Caco-2 (cell line): Measurements from ENCODE around the gene TNNI2. TPM values are rescaled to one million over a fixed set of nuclear protein-coding genes. Genes with fewer than 3 reads are reported as not detected.
A peak's percentile ranks its signal among the peaks of the same experiment; 100 is the strongest.

Experiments used
- BruUV-seq: library from RNA; stranded (reverse); fragments of 400-500 nt; replicated peaks from 2 replicates; lab custom pipeline; 2021; lab: Mats Ljungman, UMichigan
- CTCF ChIA-PET: fragments of 300-600 bp; sonication (Branson Sonifier 250); formaldehyde crosslinking; loops from one replicate; lab custom pipeline; 2022; ENCODE audit warnings: antibody characterized with exemption; lab: Charles Lee
- POLR2A ChIA-PET: fragments of 300-600 bp; sonication (Branson Sonifier 250); formaldehyde crosslinking; loops from one replicate; lab custom pipeline; 2022; ENCODE audit warnings: antibody characterized with exemption; lab: Charles Lee
- DNase-seq, 2 experiments: peaks; one replicate each; pipeline versions ENCODE4 v3.0.0 to v3.0.0-alpha.2; 2020 to 2022
- H3K27me3 ChIP-seq: replicated peaks from 2 replicates; pipeline ENCODE4 v1.6.0; 2011; ENCODE audit warnings: low read length; ENCODE audit not compliant: control insufficient read depth, insufficient read depth
- H3K36me3 ChIP-seq: 2 replicates; pipeline ENCODE4 v1.5.1; 2011; ENCODE audit warnings: low read length; ENCODE audit not compliant: control insufficient read depth, insufficient read depth
- H3K4me1 ChIP-seq: fragments of 250-450 bp; sonication (Bioruptor Pico); 2 replicates; pipeline ENCODE4 v1.5.1; 2020; ENCODE audit warnings: mild to moderate bottlenecking
- H3K4me3 ChIP-seq: 2 replicates; pipeline ENCODE4 v1.5.1; 2011; ENCODE audit warnings: low read depth, mild to moderate bottlenecking, control low read depth, low read length
- H3K9me3 ChIP-seq: fragments of 250-450 bp; sonication (Bioruptor Pico); 2 replicates; pipeline ENCODE4 v1.5.1; 2020; ENCODE audit warnings: mild to moderate bottlenecking, moderate library complexity
- H3K27ac Mint-ChIP-seq: one replicate; pipeline ENCODE4 v1.8.0; 2022; ENCODE audit warnings: mixed read lengths; ENCODE audit not compliant: unreplicated experiment
- H3K27me3 Mint-ChIP-seq: one replicate; pipeline ENCODE4 v1.8.0; 2022; ENCODE audit warnings: mixed read lengths; ENCODE audit not compliant: insufficient read depth, unreplicated experiment
- H3K36me3 Mint-ChIP-seq: one replicate; pipeline ENCODE4 v1.8.0; 2022; ENCODE audit warnings: mild to moderate bottlenecking, mixed read lengths; ENCODE audit not compliant: insufficient read depth, unreplicated experiment
- H3K4me1 Mint-ChIP-seq: one replicate; pipeline ENCODE4 v1.8.0; 2022; ENCODE audit warnings: low read depth, mixed read lengths; ENCODE audit not compliant: unreplicated experiment
- H3K4me3 Mint-ChIP-seq: one replicate; pipeline ENCODE4 v1.8.0; 2022; ENCODE audit warnings: mild to moderate bottlenecking, moderate library complexity, mixed read lengths; ENCODE audit not compliant: unreplicated experiment
- H3K9me3 Mint-ChIP-seq: one replicate; pipeline ENCODE4 v1.8.0; 2022; ENCODE audit warnings: mixed read lengths; ENCODE audit not compliant: unreplicated experiment
- CTCF ChIP-seq, 2 experiments: fragments of 200-600 bp in 1 of 2; IDR thresholded peaks; 1 replicate in 1 of 2; 2 replicates in 1 of 2; pipeline versions ENCODE4 v1.5.1 to v1.8.0; 2011 to 2022; ENCODE audit warnings: antibody characterized with exemption in 1 of 2, control low read depth in 1 of 2, inconsistent platforms in 1 of 2, low read depth in 1 of 2, low read length in 1 of 2, mild to moderate bottlenecking in 1 of 2, moderate library complexity in 1 of 2; ENCODE audit not compliant: insufficient read depth in 1 of 2, severe bottlenecking in 1 of 2, unreplicated experiment in 1 of 2
- intact Hi-C: fragments of 100-400 bp; cut with micrococcal nuclease; formaldehyde crosslinking; loops from one replicate; pipeline ENCODE4 v1.10.0; 2022; ENCODE audit not compliant: unreplicated experiment
- total RNA-seq: library from RNA; stranded (reverse); gene quantifications from 2 replicates; pipeline ENCODE4 v1.2.3, GENCODE V29; 2022

Gene TNNI2
- total RNA-seq, 1 experiment from 2014 or later = 8.6 TPM

- H3K27me3 Mint-ChIP-seq = no peaks in the 10 kb centered on the region
- H3K27ac Mint-ChIP-seq = no peak overlapping the region
- intact Hi-C loops = no loop called here
- Histone ChIP-seq H3K27me3 (no peaks in the 10 kb centered on the region), H3K9me3 (no peaks in the 10 kb centered on the region), H3K4me1 (peaks cover 15% of the 10 kb centered on the region), H3K36me3 (no peaks in the 10 kb centered on the region), H3K4me3 (no peak overlapping the region)
- peak in 1 of 2 experiments; percentile 30 for DNase-seq
- H3K4me1 Mint-ChIP-seq = no peaks in the 10 kb centered on the region
- H3K36me3 Mint-ChIP-seq = no peaks in the 10 kb centered on the region
- ChIA-PET CTCF (interaction anchor here (0.6 to 2.8 kb wide), 2 partner anchors 53 to 567 kb away, joined by 4 to 10 read pairs; no protein-coding TSS in a partner anchor), POLR2A (no interaction called here)
- no peak for TF ChIP-seq CTCF (IDR thresholded peaks at IDR 0.05; ENCODE audit: insufficient read depth in 1 of 2, low read depth in 1 of 2, low read length in 1 of 2, severe bottlenecking in 1 of 2, unreplicated experiment in 1 of 2)
- no TSS peak for BruUV-seq
- no peak overlapping the region for H3K4me3 Mint-ChIP-seq
- H3K9me3 Mint-ChIP-seq = no peaks in the 10 kb centered on the region
Observed at GRCh38 chr11:1878137-1879031, 39.6 kb downstream of the TNNI2 start.

DNA sequence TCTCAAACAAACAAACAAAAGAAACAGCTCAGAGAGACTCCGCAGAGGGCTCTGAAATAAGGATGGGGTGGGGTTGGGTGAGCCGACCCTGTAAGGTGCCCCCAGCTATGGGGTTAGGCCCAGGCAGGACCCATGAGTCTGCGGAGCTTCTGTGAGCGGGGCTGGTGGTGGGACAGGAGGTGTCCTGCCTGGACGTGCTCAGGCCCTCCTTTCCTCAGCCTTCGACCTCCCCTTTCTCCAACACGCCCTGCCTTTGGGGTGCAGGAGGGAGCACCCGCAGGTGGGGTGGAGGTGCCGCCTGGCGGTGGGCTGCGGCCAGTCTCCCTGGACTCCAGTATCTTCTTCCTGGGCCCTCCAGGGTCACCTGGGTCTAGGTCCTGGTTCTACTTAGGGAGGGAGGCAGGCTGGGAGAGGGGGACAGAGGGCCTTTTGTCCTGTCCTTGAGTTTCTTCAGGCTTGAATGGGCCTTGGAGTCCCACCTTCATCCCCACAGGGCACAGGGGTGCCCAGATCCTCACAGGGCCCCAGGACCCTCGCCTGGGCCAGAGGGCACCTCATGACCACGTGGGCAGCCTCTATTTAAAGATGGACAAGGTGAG lies 40.7 kb downstream of the TNNI2 start:
- no peak overlapping the region for H3K4me3 Mint-ChIP-seq
- no peak overlapping the region for H3K27ac Mint-ChIP-seq
- no peaks in the 10 kb centered on the region for H3K36me3 ChIP-seq
- H3K9me3 ChIP-seq = no peaks in the 10 kb centered on the region
- TF ChIP-seq CTCF (IDR thresholded peaks at IDR 0.05; ENCODE audit: insufficient read depth in 1 of 2, low read depth in 1 of 2, low read length in 1 of 2, severe bottlenecking in 1 of 2, unreplicated experiment in 1 of 2) = no peak
- peak in 1 of 2 experiments; percentile 26 for DNase-seq
- no peaks in the 10 kb centered on the region for H3K36me3 Mint-ChIP-seq
- no peaks in the 10 kb centered on the region for H3K4me1 Mint-ChIP-seq
- intact Hi-C loops = no loop called here
- H3K9me3 Mint-ChIP-seq = no peaks in the 10 kb centered on the region
- H3K27me3 Mint-ChIP-seq = no peaks in the 10 kb centered on the region
- POLR2A ChIA-PET = no interaction called here
- H3K4me1 ChIP-seq = peaks cover 15% of the 10 kb centered on the region
- CTCF ChIA-PET = no interaction called here
- H3K27me3 ChIP-seq = no peaks in the 10 kb centered on the region
- no peak overlapping the region for H3K4me3 ChIP-seq
- BruUV-seq = no TSS peak

DNA sequence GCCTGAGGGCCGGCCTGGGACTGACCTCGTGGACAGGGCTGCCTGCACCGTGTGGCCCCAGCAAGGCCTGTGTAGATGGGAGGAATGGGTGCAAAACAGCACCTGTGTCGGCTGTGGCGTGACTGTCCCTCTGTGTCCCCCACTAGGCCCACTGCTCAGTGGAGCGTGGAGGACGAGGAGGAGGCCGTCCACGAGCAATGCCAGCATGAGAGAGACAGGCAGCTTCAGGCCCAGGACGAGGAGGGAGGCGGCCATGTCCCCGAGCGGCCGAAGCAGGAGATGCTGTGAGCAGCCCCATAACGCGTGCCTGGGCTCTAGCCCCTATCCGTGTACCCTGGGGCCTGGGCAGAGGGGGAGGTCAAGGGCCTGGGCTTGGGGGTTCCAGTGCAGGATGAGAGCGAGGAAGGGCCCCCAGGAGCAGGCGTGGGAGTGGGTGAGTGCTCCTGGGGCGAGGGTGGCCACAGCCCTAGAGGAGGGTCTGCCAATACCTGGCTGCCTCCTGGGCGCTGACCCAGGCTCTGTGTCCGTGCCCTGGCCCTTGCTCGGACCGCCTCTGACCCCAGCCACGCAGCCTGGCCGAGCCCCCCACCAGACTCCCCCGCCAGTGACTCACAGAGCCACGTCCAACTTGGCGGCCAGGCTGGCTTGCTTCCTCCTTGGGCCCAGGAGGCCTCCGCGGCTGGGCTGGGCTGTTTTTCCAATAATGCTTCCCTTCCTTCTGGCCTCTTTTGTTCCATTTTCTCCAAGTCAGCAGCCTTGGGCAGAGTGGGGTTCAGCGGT lies 41.4 kb downstream of the TNNI2 start:
- POLR2A ChIA-PET = no interaction called here
- H3K4me1 Mint-ChIP-seq = no peaks in the 10 kb centered on the region
- H3K36me3 Mint-ChIP-seq = no peaks in the 10 kb centered on the region
- no peaks in the 10 kb centered on the region for H3K9me3 ChIP-seq
- H3K27ac Mint-ChIP-seq = no peak overlapping the region
- H3K27me3 ChIP-seq = no peaks in the 10 kb centered on the region
- BruUV-seq = no TSS peak
- H3K9me3 Mint-ChIP-seq = no peaks in the 10 kb centered on the region
- no peak for TF ChIP-seq CTCF (IDR thresholded peaks at IDR 0.05; ENCODE audit: insufficient read depth in 1 of 2, low read depth in 1 of 2, low read length in 1 of 2, severe bottlenecking in 1 of 2, unreplicated experiment in 1 of 2)
- no peak overlapping the region for H3K4me3 Mint-ChIP-seq
- CTCF ChIA-PET = interaction anchor here (1.2 kb wide), 1 partner anchor 227 kb away, joined by 3 read pairs; no protein-coding TSS in a partner anchor
- DNase-seq = no peak
- H3K27me3 Mint-ChIP-seq = no peaks in the 10 kb centered on the region
- intact Hi-C loops = loop anchor here (5.0 kb wide), 1 partner anchor 53 kb away; no protein-coding TSS in a partner anchor
- peaks cover 15% of the 10 kb centered on the region for H3K4me1 ChIP-seq
- no peak overlapping the region for H3K4me3 ChIP-seq
- H3K36me3 ChIP-seq = no peaks in the 10 kb centered on the region
